KOPT-K1 (cell line): Measurements from ENCODE around the gene NFYC.
A peak's percentile ranks its signal among the peaks of the same experiment; 100 is the strongest.

Experiments
- H3K27ac ChIP-seq: fragments of 200-600 bp; sonication (generic); 2 replicates; pipeline ENCODE4 v1.5.1; 2016; ENCODE audit warnings: antibody characterized with exemption, mild to moderate bottlenecking, low read depth, low read length; ENCODE audit not compliant: poor library complexity, severe bottlenecking
- H3K36me3 ChIP-seq: fragments of 200-600 bp; sonication (generic); 2 replicates; pipeline ENCODE4 v1.5.1; 2017; ENCODE audit warnings: antibody characterized with exemption, mild to moderate bottlenecking, low read length, moderate library complexity; ENCODE audit not compliant: insufficient read depth
- H3K9me3 ChIP-seq: fragments of 200-600 bp; sonication (generic); 2 replicates; pipeline ENCODE4 v1.5.1; 2017; ENCODE audit warnings: antibody characterized with exemption, low read length, mild to moderate bottlenecking; ENCODE audit not compliant: insufficient read depth, poor library complexity, severe bottlenecking

NFYC gene

GRCh38 chr1:40766017-40766416 lies 74.5 kb downstream of the NFYC start:
- Histone ChIP-seq H3K36me3 (peaks cover 97% of the 10 kb centered on the region), H3K27ac (no peak overlapping the region), H3K9me3 (no peaks in the 10 kb centered on the region)

- peaks cover 97% of the 10 kb centered on the region for H3K36me3 ChIP-seq
These were observed 75.1 kb downstream of the NFYC start for GRCh38 chr1:40766560-40766959.

GRCh38 chr1:40768146-40768990 lies 76.9 kb downstream of the NFYC start:
- H3K27ac ChIP-seq: no peak overlapping the region
- peaks cover 93% of the 10 kb centered on the region for H3K36me3 ChIP-seq

More at GRCh38 chr1:40766560-40766959, 75.1 kb downstream of the NFYC start:
- no peaks in the 10 kb centered on the region for H3K9me3 ChIP-seq
- H3K27ac ChIP-seq: no peak overlapping the region

GRCh38 chr1:40769815-40770214 lies 78.3 kb downstream of the NFYC start:
- Histone ChIP-seq H3K9me3 (no peaks in the 10 kb centered on the region), H3K36me3 (peaks cover 84% of the 10 kb centered on the region)

More at GRCh38 chr1:40768146-40768990, 76.9 kb downstream of the NFYC start:
- H3K9me3 ChIP-seq: no peaks in the 10 kb centered on the region

GRCh38 chr1:40770296-40771070 lies 79.0 kb downstream of the NFYC start:
- peaks cover 82% of the 10 kb centered on the region for H3K36me3 ChIP-seq

More at GRCh38 chr1:40769815-40770214, 78.3 kb downstream of the NFYC start:
- H3K27ac ChIP-seq: peak overlapping the region; percentile 30

GRCh38 chr1:40772146-40772955 lies 80.8 kb downstream of the NFYC start:
- peaks cover 82% of the 10 kb centered on the region for H3K36me3 ChIP-seq
- H3K9me3 ChIP-seq: peaks cover 15% of the 10 kb centered on the region
- no peak overlapping the region for H3K27ac ChIP-seq

More at GRCh38 chr1:40770296-40771070, 79.0 kb downstream of the NFYC start:
- peak overlapping the region; percentile 30 for H3K27ac ChIP-seq
- H3K9me3 ChIP-seq: no peaks in the 10 kb centered on the region

- Histone ChIP-seq H3K27ac (no peak overlapping the region), H3K9me3 (peaks cover 17% of the 10 kb centered on the region), H3K36me3 (peaks cover 70% of the 10 kb centered on the region)
These were observed 82.3 kb downstream of the NFYC start for GRCh38 chr1:40773748-40774265.

- Histone ChIP-seq H3K36me3 (peaks cover 64% of the 10 kb centered on the region), H3K9me3 (peaks cover 17% of the 10 kb centered on the region), H3K27ac (no peak overlapping the region)
These were observed 82.9 kb downstream of the NFYC start for GRCh38 chr1:40774266-40774998.

GRCh38 chr1:40776236-40777072 lies 85.0 kb downstream of the NFYC start:
- Histone ChIP-seq H3K27ac (no peak overlapping the region), H3K9me3 (peaks cover 17% of the 10 kb centered on the region), H3K36me3 (peaks cover 44% of the 10 kb centered on the region)

- H3K36me3 ChIP-seq: peaks cover 34% of the 10 kb centered on the region
- no peak overlapping the region for H3K27ac ChIP-seq
- peaks cover 17% of the 10 kb centered on the region for H3K9me3 ChIP-seq
These were observed 85.9 kb downstream of the NFYC start for GRCh38 chr1:40777224-40777970.

GRCh38 chr1:40780678-40781607 lies 89.4 kb downstream of the NFYC start:
- Histone ChIP-seq H3K9me3 (peaks cover 16% of the 10 kb centered on the region), H3K36me3 (peaks cover 17% of the 10 kb centered on the region), H3K27ac (no peak overlapping the region)

- Histone ChIP-seq H3K27ac (no peak overlapping the region), H3K9me3 (peaks cover 10% of the 10 kb centered on the region), H3K36me3 (peaks cover 10% of the 10 kb centered on the region)
These were observed 90.1 kb downstream of the NFYC start for GRCh38 chr1:40781608-40781971.
